Gastroesophageal sphincter (tissue), 4 donors: Measurements from ENCODE around the gene FETUB. TPM values are rescaled to one million over a fixed set of nuclear protein-coding genes. Genes with fewer than 3 reads are reported as not detected.
"Not testable (repeated sequence)": the region's sequence is repeated elsewhere in the genome, so short reads cannot be mapped to it uniquely, and the experiment has no call there.

Experiments used
- ATAC-seq: fragments of 150-250 bp; one replicate; pipeline ENCODE4 v1.9.1; 2016; ENCODE audit warnings: mild to moderate bottlenecking, moderate library complexity
- H3K27ac ChIP-seq, 4 donors: fragments of 200-600 bp; sonication (generic) in 3 of 4; 1 replicate in 3 of 4; 2 replicates in 1 of 4; pipeline ENCODE4 v1.5.1; 2016 to 2019
- H3K27me3 ChIP-seq: fragments of 200-600 bp; sonication (generic); one replicate; pipeline ENCODE4 v1.5.1; 2019
- H3K36me3 ChIP-seq, 2 donors: fragments of 200-600 bp; sonication (generic); one replicate each; pipeline ENCODE4 v1.5.1; 2019; ENCODE audit warnings: control low read depth in 1 of 2
- H3K4me1 ChIP-seq, 3 donors: fragments of 200-600 bp; sonication (generic); 1 replicate in 2 of 3; 2 replicates in 1 of 3; pipeline ENCODE4 v1.5.1; 2016 to 2019; ENCODE audit warnings: control low read depth in 2 of 3
- H3K4me3 ChIP-seq, 2 donors: fragments of 200-600 bp; sonication (generic); one replicate each; pipeline ENCODE4 v1.5.1; 2019; ENCODE audit warnings: mild to moderate bottlenecking in 1 of 2, moderate library complexity in 1 of 2
- H3K9me3 ChIP-seq, 3 donors: fragments of 200-600 bp; sonication (generic); one replicate each; pipeline ENCODE4 v1.5.1; 2017 to 2019; ENCODE audit warnings: control low read depth in 2 of 3
- CTCF ChIP-seq, 4 experiments: fragments of 200-600 bp in 2 of 4; fragments of 450-650 bp in 2 of 4; sonication (generic) in 1 of 4; IDR thresholded peaks; one replicate each; pipeline ENCODE4 v1.5.1; 2017 to 2019; ENCODE audit warnings: antibody characterized with exemption in 4 of 4, mild to moderate bottlenecking in 2 of 4, moderate library complexity in 2 of 4
- EP300 ChIP-seq: sonication (generic); formaldehyde crosslinking; IDR thresholded peaks from one replicate; pipeline ENCODE4 v1.6.1; 2017; ENCODE audit warnings: antibody characterized with exemption, mild to moderate bottlenecking
- POLR2A ChIP-seq, 2 donors: fragments of 450-650 bp; IDR thresholded peaks; one replicate each; pipeline ENCODE4 v1.6.1; 2017; ENCODE audit warnings: antibody characterized with exemption in 2 of 2, mild to moderate bottlenecking in 2 of 2, moderate library complexity in 1 of 2
- POLR2AphosphoS5 ChIP-seq: sonication (generic); formaldehyde crosslinking; IDR thresholded peaks from one replicate; pipeline ENCODE4 v1.6.1; 2017; ENCODE audit warnings: antibody characterized with exemption
- WGBS, 2 donors: methylation state at CpG; one replicate each; pipeline ENCODE4 v1.1.5; 2018; ENCODE audit warnings: low coverage in 1 of 2; 5-methylcytosine and 5-hydroxymethylcytosine counted together
- small RNA-seq, 4 donors: library from RNA; depleted of rRNA; stranded (forward); fragments of <200 nt; gene quantifications; one replicate each; pipeline ENCODE3, GENCODE V24; 2016
- total RNA-seq, 4 donors: library from RNA; depleted of rRNA; stranded (reverse); fragments of >200 nt; gene quantifications; one replicate each; pipeline ENCODE4 v1.1.0, GENCODE V29; 2016

Gene FETUB
- total RNA-seq, 4 donors from 2014 or later, result not detected

GRCh38 chr3:186696522-186696921, 56.3 kb downstream of the FETUB start:
- WGBS, 2 donors, result 88 to 90% methylated on average over 2 of the region's 2 CpGs
- no peak for TF ChIP-seq POLR2A (IDR thresholded peaks at IDR 0.05)
- TF ChIP-seq CTCF (IDR thresholded peaks at IDR 0.05), result no peak
- TF ChIP-seq POLR2AphosphoS5, result no peak
- no peak for TF ChIP-seq EP300
- no peak for ATAC-seq
- Histone ChIP-seq H3K9me3 (no peaks in the 10 kb centered on the region), H3K27ac (no peak overlapping the region), H3K4me1 (no peaks in the 10 kb centered on the region), H3K4me3 (no peak overlapping the region), H3K27me3 (no peaks in the 10 kb centered on the region), H3K36me3 (no peaks in the 10 kb centered on the region)

- Histone ChIP-seq H3K4me1 (no peaks in the 10 kb centered on the region), H3K36me3 (no peaks in the 10 kb centered on the region), H3K9me3 (no peaks in the 10 kb centered on the region), H3K27me3 (no peaks in the 10 kb centered on the region), H3K27ac (no peak overlapping the region), H3K4me3 (no peak overlapping the region)
- ATAC-seq, result no peak
- 88 to 91% methylated on average over 4 of the region's 4 CpGs for WGBS, 2 donors
- TF ChIP-seq POLR2AphosphoS5 (no peak), EP300 (no peak), CTCF (IDR thresholded peaks at IDR 0.05) (no peak), POLR2A (IDR thresholded peaks at IDR 0.05) (no peak)
Observed at GRCh38 chr3:186697510-186697909, 57.3 kb downstream of the FETUB start.

- Histone ChIP-seq H3K9me3 (no peaks in the 10 kb centered on the region), H3K36me3 (no peaks in the 10 kb centered on the region), H3K4me1 (no peaks in the 10 kb centered on the region), H3K4me3 (no peak overlapping the region), H3K27me3 (no peaks in the 10 kb centered on the region), H3K27ac (no peak overlapping the region)
- TF ChIP-seq POLR2AphosphoS5 (no peak), CTCF (IDR thresholded peaks at IDR 0.05) (no peak), POLR2A (IDR thresholded peaks at IDR 0.05) (no peak), EP300 (no peak)
- no peak for ATAC-seq
- 90 to 100% methylated on average over 2 to 3 of the region's 3 CpGs for WGBS, 2 donors
Observed at GRCh38 chr3:186700267-186700666, 60.1 kb downstream of the FETUB start.

- not testable (repeated sequence) for H3K27me3 ChIP-seq, H3K9me3 ChIP-seq, H3K4me3 ChIP-seq, H3K4me1 ChIP-seq, ATAC-seq, H3K36me3 ChIP-seq, H3K27ac ChIP-seq
Observed at GRCh38 chr3:186702451-186702850, 62.3 kb downstream of the FETUB start.

Small RNA genes lying within 50 kb of the gene (small RNA-seq; reads per million reads assigned to genes)
- gene RF00017, result 0 reads per million in 4 donors

Other genes with a start within 250 kb of the FETUB start
- 1 to 10 TPM in 2 of 4 donors, under 1 TPM in 1, not detected in 1; 0.39 to 3.1 (median 3.1) TPM for gene CRYGS, start 96.0 kb upstream of the FETUB start, total RNA-seq
- gene TBCCD1, start 73.1 kb upstream of the FETUB start, total RNA-seq, result 10 to 100 TPM in 3 of 4 donors, 1 to 10 TPM in 1; 8.8 to 14.2 (median 12.0) TPM
- 10 to 100 TPM; 19.5 to 40.0 (median 33.5) TPM for gene DNAJB11, start 69.7 kb upstream of the FETUB start, total RNA-seq
- gene AHSG, start 27.3 kb upstream of the FETUB start, total RNA-seq, result not detected
- not detected for gene HRG, start 25.6 kb downstream of the FETUB start, total RNA-seq
- gene KNG1, start 77.0 kb downstream of the FETUB start, total RNA-seq, result not detected
- 100 to 1,000 TPM; 359 to 660 (median 508) TPM for gene EIF4A2, start 143.2 kb downstream of the FETUB start, total RNA-seq
- gene RFC4, start 166.1 kb downstream of the FETUB start, total RNA-seq, result 10 to 100 TPM in 2 of 4 donors, 1 to 10 TPM in 2; 8.1 to 12.2 (median 10.5) TPM
- 10 to 100 TPM in 1 of 4 donors, under 1 TPM in 3; 0.23 to 34.5 (median 0.57) TPM for gene ADIPOQ, start 202.3 kb downstream of the FETUB start, total RNA-seq